ENCODE results near the gene GRM6. TPM values are rescaled to one million over a fixed set of nuclear protein-coding genes. Genes with fewer than 3 reads are reported as not detected.

GRM6 gene
- total and polyA plus RNA-seq, 12 donors = not detected

- Histone ChIP-seq H3K9me3 (peaks cover 0 to 67% (median 27%) of the 10 kb centered on the region in 11 donors), H3K27me3 (peaks cover 9 to 28% (median 23%) of the 10 kb centered on the region in 7 donors), H3K36me3 (no peaks in the 10 kb centered on the region), H3K4me1 (no peaks in the 10 kb centered on the region), H3K4me3 (no peak overlapping the region), H3K27ac (no peak overlapping the region)
- 92% methylated on average over 7 of the region's 7 CpGs for WGBS, 2 donors
- intact Hi-C loops (cut with DNase I) = no loop called here
- ATAC-seq = no peak
- no peak for TF ChIP-seq CTCF (IDR thresholded peaks at IDR 0.05)
- no peak for DNase-seq
These were observed 5.8 kb downstream of the GRM6 start for GRCh38 chr5:178989311-178989710.

GRCh38 chr5:178988436-178989220, 6.5 kb downstream of the GRM6 start:
- no peak for DNase-seq
- intact Hi-C loops (cut with DNase I) = no loop called here
- WGBS, 2 donors = 91 to 96% methylated on average over 27 of the region's 27 CpGs
- H3K27ac ChIP-seq = no peak overlapping the region
- peaks cover 0 to 74% (median 29%) of the 10 kb centered on the region in 11 donors for H3K9me3 ChIP-seq
- H3K36me3 ChIP-seq = no peaks in the 10 kb centered on the region
- H3K4me3 ChIP-seq = no peak overlapping the region
- TF ChIP-seq CTCF (IDR thresholded peaks at IDR 0.05) = no peak
- peaks cover 2 to 21% (median 16%) of the 10 kb centered on the region in 7 donors for H3K27me3 ChIP-seq
- H3K4me1 ChIP-seq = no peaks in the 10 kb centered on the region
- no peak for ATAC-seq

- no peak for TF ChIP-seq CTCF (IDR thresholded peaks at IDR 0.05)
- peaks cover 0 to 94% (median 44%) of the 10 kb centered on the region in 11 donors for H3K9me3 ChIP-seq
These were observed 8.7 kb downstream of the GRM6 start for GRCh38 chr5:178986326-178986960.

GRCh38 chr5:178984145-178985072, 10.7 kb downstream of the GRM6 start:
- Histone ChIP-seq H3K36me3 (peaks cover 0 to under 1% (median 0%) of the 10 kb centered on the region in 9 donors), H3K27me3 (no peaks in the 10 kb centered on the region), H3K9me3 (peaks cover 0 to 98% (median 59%) of the 10 kb centered on the region in 11 donors), H3K4me1 (no peaks in the 10 kb centered on the region), H3K4me3 (no peak overlapping the region), H3K27ac (no peak overlapping the region)
- WGBS, 2 donors = 95 to 97% methylated on average over 37 of the region's 37 CpGs
- no peak for TF ChIP-seq CTCF (IDR thresholded peaks at IDR 0.05)
- no peak for DNase-seq
- intact Hi-C loops (cut with DNase I) = no loop called here
- ATAC-seq = no peak

More at GRCh38 chr5:178986326-178986960, 8.7 kb downstream of the GRM6 start:
- WGBS, 2 donors = 98 to 99% methylated on average over 38 to 43 of the region's 43 CpGs
- Histone ChIP-seq H3K4me1 (no peaks in the 10 kb centered on the region), H3K4me3 (no peak overlapping the region), H3K36me3 (no peaks in the 10 kb centered on the region), H3K27ac (no peak overlapping the region), H3K27me3 (peaks cover 0 to 7% (median 0%) of the 10 kb centered on the region in 7 donors)
- DNase-seq = no peak
- intact Hi-C loops (cut with DNase I) = no loop called here
- ATAC-seq = peak in 1 of 8 donors; percentile 18
